HG03066 (cell line): ENCODE data around the gene CTAGE4.
"Not testable (repeated sequence)": the region's sequence is repeated elsewhere in the genome, so short reads cannot be mapped to it uniquely, and the experiment has no call there.

Experiments used
- ATAC-seq: cut with Tn5 transposase; IDR thresholded peaks from one replicate; pipeline ENCODE4 v1.9.1; 2021; ENCODE audit warnings: low read depth; ENCODE audit not compliant: unreplicated experiment

The CTAGE4 gene

DNA sequence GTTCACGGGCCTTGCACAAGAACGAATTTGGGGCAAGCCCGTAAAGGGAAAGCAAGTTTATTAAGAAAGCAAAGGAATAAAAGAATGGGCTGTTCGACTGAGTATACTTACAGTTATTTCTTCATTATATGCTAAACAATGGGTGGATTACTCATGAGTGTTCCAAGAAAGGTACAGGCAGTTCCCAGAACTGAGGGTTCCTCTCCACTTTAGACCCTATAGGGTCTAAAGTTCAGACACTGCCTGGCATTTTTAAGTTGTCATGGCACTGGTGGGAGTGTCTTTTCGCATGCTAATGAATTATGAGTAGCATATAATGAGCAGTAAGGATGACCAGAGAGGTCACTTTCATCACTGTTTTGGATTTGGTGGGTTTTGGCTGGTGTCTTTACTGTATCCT lies 22.0 kb downstream of the CTAGE4 start:
- not testable (repeated sequence) for ATAC-seq

DNA sequence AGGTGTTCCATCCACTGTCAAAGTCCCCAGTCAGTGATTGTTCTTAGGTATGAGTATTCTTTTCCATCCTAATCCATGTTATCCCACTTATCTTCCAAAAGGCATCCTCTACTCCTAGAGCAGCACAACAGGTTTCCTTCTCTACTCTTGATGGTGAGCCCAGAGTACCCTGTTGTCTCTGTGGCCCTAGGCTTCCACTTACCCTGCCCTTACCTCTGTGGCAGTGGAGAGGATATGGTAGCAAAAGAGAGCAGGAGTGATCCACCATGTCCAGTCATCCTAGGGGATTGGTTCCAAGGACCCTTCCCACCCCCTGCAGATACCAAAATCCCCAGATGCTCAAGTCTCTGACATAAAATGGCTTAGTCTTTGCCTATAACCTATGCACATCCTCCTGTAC lies 33.9 kb downstream of the CTAGE4 start:
- not testable (repeated sequence) for ATAC-seq

DNA sequence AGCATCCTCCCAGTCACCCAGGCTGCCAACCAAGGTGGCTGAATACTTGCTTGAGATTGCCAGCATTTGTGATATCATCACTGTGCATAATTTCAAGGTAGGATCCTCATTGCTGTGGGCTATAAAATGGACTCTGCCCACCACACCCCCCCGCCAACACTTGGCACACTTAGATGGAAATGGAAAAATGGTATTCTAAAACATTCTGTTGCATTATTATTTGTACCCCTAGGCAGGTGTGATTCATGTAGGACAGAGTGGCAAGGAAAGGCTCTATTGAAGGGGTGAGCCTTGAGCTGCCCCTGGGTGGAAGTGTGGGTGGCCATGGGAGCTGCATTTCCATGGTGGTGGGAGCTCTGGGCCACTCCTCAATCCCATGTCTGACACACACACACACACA lies 35.3 kb downstream of the CTAGE4 start:
- ATAC-seq = not testable (repeated sequence)

DNA sequence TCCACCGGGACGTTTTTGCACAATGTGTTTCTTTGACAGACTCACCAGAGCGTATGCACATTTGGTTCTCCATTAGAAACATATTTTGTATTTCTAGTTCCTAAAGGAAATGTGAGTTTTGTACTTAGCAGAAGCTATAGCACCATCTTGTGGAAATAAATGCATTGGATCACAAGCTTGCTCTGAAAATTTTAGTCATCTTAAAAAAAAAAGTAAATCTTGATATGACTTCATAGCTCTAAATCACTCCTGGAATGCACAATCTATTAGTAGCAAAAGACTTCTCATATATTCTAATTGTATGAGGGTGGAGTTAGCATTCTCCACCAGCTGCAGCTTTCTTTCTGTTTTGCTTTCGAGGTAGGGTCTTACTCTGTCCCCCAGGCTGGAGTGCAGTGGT lies 35.9 kb downstream of the CTAGE4 start:
- not testable (repeated sequence) for ATAC-seq

DNA sequence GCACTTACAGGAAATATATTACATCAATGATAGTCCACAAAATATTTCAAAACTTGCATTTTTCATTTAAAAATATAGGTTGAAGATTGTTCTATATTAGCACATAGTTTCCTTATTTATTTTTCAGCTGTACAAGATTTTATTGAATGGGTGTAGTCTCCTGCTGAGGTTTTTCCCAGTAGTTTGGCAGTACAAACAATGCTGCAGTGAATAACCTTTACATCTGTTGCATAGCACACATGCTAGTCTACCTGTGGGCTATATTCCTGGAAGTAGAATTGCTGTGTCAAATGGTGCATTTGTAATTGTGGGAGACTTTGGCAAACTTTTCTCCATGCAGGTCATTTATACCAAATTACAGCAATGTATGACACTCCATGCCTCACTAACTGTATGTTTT lies 37.3 kb downstream of the CTAGE4 start:
- ATAC-seq = not testable (repeated sequence)

DNA sequence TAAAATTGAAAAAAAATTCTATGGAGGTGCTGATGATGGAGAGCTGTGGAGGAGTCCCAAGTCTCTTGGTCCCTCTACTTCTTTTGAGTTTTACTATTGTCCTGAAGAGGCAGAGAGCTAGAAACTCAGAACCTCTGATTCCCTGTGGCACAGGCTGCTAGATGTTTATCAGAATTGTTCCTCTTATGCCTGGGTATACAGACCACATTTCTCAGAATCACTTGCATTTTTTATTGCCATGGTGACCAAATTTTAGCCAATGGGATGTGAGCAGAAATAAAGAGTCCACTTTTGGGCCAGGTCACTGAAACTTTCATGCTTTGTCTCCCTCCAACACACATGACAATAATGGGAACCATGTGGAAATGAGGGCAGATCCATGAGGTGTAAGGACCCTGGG lies 40.4 kb downstream of the CTAGE4 start:
- not testable (repeated sequence) for ATAC-seq

DNA sequence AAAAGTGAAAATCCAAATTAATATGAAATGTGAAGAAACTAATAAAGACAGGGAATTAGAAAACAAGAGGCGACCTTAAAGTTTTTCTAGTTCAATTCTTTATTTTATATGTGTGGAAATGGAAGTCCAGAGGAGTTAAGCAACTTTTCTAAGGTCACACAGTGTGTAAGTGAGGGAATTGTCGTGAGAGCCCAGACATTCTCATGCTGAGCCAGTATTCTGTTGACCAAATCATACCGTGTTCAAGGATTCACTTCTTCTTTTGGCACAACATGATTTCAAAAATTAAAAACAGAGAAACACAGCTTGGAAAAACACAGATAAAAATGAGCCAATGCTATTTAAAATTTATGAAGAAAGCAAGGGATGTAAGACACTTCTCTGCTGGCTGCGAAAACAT lies 43.6 kb downstream of the CTAGE4 start:
- ATAC-seq = not testable (repeated sequence)

DNA sequence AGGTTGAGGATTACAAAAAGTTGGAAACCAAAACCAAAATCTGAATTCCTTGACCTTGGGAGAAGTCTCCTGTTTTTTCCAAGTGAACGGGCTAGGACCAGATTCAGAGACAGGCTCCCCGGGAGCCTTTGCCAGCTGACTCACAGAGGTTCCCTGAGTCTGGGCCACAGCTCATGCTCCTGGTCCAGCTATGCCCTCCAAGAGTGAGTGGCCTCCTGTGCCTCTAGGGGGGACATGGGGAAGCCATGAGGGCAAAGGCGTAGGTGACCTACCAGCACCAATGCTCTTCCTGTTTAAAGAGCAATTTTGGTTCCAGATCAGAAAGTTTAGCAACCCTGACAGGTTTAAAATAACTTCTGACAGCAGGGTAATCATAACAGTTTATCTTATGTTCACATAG lies 45.5 kb downstream of the CTAGE4 start:
- not testable (repeated sequence) for ATAC-seq

DNA sequence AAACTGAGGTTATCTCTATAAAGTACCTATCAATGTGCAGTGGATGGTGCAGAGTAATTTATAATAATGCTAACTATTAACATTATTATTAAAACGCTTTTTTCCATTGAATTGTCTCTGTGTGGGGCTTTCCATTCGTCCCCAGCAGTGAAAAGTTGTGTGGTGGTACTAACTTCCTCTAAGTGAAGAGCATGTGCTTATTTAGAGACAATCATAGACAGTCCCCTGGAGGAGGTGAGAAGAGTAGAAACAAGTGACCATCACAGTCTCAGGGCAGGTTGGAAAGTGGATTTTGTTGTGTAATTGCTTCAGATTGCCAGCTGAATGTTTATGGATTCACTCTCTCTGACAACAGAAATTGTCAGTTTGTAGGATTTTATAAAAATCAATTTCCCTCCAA lies 47.8 kb downstream of the CTAGE4 start:
- not testable (repeated sequence) for ATAC-seq

DNA sequence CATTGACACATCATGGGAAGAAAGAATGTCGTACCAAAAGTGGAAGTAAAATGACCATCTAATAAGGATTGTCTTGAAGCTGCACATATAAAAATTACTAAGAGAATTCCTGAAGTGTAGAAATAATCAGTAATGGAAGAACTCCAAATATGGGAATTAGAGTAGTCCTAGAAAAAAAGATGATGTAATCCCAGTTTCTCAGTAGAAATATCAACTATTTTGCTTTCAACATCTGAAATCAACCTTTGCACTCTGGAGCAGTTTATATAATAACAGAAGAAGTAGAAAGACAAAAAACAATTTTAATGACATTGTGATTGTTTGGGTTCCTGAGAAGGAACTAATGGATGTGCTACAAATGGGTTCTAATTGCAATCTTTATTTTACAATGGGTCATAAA lies 49.8 kb downstream of the CTAGE4 start:
- not testable (repeated sequence) for ATAC-seq
